T-helper 1 cell (primary cell): ENCODE measurements around the gene TRIM27.
"Not testable (repeated sequence)": the region's sequence is repeated elsewhere in the genome, so short reads cannot be mapped to it uniquely, and the experiment has no call there.

Experiments
- DNase-seq, 5 donors: peaks; one replicate each; pipeline ENCODE4 v3.0.0-alpha.2; 2012 to 2020

Gene TRIM27

DNA sequence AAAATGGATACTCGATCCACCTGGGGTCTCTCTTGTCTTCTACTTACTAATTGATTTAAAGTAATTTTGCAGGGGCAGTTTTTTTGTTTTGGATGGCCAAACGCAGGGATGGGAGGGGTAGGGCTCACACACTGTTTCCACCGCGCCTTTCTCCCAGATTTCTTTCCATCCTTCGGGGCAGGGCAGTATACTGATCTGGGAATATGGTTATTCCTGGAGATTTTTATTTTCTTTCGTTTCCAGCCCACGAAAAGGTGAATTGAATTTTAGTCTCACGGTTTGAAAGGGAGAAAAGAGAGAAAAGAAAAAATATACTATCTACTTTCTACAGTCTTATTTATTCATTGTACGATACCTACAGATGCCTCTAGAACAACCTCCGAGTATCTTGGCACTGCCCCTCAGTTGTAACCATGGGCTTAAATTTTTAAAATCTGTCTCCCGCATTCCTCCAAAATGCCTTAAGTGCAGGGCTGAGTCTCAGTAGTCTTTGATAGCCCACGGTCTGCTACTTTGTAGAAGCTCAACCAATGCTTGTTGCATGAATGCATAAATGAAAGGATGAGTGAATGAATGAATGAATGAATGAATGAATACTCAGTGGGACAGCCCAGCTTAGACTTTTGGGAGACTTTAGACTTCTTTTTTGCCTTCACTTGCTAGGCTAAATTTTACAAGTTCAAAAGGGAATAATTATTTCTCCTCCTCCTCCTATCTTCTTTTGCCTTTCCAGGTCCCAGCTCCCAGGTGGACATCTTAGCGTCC is 18.1 kb upstream of the TRIM27 start:
- DNase-seq, result no peak

DNA sequence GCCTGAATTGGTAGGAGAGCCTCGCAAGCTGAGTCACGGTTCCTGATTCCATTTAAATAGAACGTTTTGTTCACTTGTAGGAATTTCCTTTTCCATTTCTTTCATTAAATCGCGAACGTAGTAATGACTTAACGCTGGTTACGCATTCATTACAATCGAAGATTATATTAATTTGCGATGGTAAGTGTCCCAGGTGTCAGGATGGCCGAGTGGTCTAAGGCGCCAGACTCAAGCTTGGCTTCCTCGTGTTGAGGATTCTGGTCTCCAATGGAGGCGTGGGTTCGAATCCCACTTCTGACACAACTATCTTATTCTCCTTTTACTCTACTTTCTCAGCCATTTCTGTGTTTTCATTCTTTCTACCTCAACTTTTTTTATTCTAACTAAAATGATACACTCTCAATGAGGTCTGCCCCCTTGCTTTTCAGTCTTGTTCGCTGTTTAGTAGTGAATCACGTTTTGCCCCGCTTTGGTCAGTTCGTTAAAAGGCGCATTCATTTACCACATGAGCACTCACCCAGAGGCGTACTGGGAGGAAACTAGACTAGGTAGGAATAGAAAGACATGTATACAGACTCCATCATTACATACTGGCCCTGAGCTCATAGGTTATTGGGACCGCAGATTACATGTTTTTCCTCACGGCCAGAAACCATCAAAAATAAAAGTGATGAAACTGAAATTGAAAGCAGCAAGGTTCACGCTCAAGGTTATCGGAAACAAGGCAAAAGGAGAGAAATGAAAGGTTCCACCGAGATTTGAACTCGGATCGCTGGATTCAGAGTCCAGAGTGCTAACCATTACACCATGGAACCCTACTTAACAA is 17.3 kb upstream of the TRIM27 start:
- peak; percentile 32 to 88 (median 59) for DNase-seq

DNA sequence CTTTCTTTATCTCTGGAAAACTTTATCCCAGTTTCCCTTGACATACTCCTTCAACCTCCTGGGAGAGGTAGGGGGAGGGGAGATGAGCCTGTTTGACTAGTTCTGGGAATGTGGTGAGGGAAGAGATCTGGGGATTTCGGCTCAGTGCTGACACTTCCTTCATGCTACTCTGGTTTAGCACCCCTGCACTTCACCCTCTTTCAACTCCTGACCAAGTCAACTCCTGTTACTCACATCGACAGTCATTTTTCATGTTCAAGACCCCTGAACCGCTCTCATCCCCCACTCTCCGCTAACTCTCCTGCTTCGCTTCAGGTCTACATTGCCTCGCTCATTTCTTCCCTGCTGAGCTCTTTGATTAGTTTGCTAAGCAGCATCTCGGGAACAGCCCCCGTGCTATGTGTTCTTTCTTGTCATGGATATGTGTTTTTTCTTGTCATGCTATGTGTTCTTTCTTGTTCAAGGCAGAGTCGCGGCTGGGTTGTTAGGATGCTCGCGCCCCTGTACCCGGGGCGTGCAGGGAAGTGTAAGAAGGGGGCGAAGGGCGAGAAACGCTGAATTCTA is 16.6 kb upstream of the TRIM27 start:
- no peak for DNase-seq

DNA sequence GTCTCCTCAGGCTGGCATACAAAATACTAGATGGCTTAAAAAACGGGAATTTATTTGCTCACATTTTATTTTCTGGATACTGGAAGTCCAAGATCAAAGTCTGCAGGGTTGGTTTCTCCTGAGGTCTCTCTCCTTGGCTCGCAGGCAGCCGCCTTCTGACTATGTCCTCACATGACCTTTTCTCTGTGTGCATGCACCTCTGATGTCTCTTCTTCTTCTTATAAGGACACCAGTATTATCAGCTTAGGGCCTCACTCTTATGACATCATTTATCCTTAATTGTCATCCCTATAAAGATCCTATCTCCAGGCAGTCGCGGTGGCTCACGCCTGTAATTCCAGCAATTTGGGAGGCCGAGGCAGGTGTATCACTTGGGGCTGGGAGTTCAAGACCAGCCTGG is 9.3 kb upstream of the TRIM27 start:
- DNase-seq, result no peak

DNA sequence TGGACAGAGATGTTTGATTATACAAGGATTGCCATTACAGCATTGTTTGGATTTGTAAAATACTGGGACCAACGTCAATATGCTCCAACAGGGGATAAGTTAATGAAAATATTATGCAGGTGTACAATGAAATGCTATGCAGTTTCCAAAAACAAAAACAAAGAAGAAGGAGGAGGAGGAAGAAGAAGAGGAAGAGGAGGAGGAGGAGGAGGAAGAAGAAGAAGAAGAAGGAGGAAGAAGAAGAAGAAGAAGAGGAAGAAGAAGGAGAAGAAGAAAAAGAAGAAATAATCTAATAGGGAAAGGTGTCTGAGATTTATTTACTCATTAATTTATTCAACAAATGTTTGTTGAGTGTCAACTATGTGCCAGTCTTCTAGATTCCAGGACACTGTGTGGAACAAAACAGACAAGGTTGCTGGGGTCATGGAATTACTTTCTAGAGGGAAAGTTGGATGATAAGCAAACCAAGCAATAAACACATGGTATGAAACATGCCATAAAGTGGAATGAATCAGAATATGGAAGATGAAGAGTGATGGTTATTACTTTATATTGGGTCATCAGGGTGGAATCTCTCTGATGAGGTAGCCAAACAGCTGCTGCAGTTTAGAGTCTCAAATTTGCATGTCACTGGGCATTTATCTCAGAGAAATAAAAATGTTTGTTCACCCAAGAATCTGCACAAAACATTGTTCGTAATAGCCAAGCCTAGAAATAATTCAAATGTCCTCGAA is 6.3 kb upstream of the TRIM27 start:
- no peak for DNase-seq

DNA sequence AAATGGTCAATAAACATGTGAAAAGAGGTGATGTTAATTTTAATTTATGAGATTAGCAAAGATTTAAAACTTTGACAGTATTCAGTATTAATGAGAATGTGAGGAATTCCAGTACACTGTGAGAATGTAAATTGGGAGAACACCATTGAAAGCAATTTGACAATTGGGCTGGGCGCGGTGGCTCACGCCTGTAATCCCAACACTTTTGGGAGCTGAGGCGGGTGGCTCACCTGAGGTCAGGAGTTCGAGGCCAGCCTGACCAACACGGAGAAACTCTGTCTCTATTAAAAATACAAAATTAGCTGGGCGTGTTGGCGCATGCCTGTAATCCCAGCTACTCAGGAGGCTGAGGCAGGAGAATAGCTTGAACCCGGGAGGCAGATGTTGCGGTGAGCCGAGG is 5.6 kb upstream of the TRIM27 start:
- DNase-seq, result not testable (repeated sequence)

DNA sequence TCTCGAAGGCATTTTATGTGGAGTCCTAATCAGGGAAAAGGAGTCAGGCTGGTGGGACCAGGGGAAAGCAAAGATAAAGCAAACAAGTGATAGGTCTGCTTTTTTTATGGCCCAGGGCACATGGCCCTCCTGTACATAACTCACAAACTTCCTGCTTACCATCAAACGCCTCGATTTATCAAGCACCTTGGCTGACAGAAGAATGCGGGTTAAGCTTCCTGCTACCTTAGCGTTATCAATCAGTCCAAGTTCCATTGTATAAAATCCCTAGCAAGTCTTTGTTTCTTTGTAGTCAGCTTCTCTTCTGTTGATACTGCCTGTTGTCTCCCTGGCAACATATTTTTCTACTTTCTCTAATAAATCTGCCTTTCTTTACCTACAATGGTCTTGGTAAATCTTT is 4.1 kb upstream of the TRIM27 start:
- no peak for DNase-seq

DNA sequence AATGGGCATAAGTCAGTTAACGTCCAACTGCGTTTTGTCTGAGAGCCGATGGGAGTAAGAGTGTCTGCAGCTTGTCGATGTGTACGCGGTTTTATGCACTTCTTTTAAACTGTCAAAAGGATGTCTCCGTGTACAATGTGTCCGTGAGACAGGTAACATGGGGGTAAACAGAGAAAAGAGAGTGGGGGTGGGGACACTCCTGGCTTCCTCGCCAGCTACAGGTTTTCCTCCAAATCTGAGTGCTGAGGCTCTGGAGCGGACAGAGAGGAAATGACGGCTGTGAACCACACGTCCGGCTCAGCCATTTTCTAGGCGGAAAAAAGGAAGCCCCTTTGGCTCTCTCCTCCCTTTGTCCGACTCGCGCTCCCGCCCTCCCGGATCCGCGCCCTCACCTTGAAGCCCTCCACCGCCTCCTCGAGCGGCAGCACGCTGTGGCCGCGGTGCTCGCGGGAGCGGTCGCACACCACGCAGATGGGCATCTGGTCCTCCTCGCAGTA is 916 bp downstream of the TRIM27 start:
- DNase-seq, result peak in 2 of 5 donors; percentile 38 to 55

DNA sequence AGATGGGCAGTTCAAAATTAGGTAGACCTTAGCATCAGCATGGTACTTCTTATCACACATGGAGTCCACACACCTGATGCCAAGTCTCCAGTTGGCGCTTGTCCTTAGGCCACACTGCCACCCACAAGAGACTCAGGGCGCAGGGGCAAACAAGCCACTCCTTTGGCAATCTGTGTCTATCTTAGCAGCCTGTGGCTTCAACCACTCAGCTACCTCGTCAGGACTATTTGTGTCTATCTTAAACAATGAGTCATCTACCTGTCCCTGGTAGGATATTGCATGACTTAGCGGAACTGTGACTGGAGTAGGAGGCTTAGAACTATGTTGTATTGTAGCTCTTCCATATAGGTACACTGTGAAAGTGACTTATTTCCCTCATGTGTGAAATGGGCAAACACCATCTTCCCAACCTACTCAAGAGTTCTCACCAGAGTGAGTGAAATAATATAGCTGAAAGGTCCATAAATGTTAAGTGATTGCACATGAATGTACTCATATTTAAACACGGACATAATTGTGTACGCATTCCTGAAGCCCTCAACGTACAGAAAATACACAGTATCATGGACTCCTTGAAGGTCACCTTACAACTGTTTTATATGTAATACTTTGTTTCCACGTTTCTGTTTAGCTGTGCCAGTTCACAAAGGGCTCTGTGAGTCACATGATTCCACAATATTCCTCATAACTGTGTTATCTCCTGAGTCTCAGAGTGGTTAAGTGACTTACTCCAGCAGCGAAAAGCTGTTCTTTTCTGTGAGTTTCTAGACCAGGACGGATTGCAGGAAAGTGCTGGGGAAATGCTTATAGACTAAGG is 1.6 kb downstream of the TRIM27 start:
- peak in 1 of 5 donors; percentile 57 for DNase-seq

DNA sequence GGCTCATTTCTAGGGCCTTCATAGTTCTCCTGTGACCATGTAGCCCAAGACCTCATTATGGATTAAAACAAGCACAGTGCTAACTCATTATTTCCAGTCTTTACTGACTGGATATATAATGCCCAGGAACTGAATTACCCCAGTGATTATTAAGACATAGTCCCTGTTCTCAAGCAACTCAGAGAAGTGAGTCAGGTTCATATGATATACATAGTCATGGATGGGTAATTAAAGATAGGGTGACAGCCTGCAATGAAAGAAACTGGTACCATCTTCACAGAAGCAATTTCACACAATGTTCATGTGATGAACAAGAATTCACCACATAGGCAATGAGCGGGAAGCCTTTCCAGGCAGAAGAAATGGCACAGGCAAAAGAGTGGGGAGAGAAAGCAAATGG is 3.5 kb downstream of the TRIM27 start:
- DNase-seq, result no peak

DNA sequence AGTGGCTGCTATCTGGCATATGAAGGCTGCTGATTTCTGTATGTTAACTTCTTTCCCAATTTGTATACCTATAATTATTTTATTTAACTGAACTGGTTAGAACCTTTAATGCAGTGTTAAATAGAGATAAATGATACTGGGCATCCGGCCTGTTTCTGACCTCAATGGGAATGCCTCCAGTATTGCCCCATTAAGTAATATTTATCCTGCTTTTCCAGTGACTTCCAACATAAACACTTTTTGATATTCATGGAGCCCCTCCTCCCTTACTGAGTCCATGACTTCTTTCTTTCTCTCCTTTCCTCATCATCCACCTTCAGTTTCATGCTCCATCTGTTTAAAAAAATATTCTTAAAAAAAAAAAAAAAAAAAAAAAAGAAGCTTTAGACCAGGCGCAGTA is 8.8 kb downstream of the TRIM27 start:
- DNase-seq, result no peak

DNA sequence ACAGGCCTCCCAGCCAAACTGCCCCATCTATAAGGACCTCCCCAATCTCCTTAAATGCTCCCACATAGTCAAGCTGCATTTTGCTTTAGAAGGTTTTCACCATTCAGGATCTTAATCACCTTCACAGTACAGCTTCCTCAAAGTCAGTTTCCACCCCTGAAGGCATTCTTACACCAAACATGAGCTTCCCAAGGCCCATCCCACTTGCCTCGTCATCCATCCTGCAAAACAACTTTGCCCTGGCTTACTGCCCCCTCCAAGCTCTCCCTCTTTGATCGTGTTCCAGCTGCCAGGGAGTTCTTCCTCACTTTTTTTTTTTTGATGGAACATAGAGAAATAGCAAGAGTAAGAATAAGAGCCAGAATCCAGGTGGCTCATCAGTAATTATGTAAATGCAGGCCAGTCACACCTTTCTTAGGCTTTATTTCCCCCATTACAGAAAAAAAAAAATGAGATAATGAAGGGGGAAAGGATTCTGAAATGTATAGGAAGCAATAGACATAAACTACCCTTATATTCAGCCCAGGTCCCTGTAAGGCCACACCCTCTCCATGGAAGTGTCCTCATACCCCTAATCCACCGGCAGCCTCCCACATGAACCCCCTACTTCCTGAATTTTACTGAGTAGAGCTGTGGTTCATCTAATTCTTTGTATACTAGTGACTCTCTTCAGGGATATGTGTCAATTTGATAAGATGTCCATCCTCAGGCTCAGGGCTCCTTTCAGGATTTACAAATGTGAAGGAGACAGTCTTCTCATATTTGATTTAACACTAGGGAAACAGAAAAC is 12.7 kb downstream of the TRIM27 start:
- no peak for DNase-seq

DNA sequence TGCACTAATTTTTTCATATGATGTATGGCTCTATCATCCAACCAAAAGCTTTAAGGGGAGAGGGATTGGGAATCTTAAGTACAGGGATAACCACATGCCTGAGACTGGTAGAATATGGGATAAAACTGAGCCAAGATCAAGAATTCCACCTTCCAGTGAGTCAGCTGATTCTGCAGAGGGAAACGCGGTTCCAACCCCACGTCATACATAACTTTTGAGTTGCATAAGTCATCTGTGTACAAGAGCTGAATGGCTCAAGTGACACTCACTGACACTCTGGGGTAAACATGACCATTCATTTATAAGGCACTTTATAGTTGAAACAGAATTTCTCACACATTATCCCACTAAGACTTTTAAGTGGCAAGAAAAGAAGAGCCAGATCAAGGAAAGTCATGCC is 16.4 kb downstream of the TRIM27 start:
- DNase-seq, result no peak

DNA sequence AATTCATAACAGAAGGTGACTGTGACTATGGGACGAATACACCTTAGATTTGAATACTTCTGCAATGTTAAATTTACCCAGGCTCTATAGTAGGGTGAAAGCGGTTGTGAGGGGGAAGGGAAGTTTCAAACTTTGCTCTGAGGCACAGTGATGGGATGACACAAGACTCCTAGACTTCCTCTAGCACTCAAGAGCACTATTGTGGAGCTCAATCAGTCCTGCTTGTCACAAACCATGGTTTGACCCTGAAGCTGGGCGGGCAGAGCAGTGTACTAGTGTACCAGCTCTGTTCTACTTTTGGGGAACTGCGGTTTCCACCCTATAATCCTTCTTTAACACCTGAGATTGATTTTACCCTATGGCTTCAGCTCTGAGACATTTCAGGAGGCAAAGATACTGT is 17.1 kb downstream of the TRIM27 start:
- no peak for DNase-seq

DNA sequence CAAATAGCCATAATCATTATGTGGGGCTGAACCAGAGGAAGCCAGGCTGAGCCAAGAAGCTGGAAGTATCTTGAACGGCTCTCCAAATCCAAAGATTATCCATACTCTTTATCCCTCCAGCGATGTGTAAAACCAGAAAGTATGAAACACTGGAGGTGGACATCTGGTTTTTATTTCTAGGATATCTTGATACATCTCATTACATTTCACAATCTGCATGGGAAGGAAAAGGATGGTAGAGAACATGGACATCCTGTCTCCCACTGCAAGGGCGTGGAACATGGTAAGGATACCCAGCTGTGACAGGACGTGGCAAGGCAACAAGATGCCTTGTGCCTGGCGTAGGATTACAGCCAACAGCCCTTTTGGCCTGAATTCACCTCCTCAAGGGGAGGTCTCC is 20.1 kb downstream of the TRIM27 start:
- no peak for DNase-seq

DNA sequence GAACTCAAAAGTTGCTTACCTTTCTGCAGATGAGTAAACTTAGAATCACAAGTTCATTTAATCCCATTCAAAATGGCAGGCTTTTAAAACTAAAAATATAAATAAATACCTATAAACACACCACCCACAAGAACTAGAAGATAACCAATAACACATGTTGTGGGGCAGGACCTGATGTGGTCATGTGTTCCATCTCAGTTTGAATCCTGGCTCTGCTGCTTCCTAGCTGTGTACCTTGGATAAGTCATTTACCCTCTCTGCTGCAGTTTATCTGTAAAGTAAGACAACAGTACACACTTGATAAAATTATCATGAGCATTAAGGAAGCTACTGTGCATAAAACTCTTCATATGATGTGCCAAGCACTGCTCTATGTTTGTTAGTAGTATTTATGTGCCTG is 22.0 kb downstream of the TRIM27 start:
- DNase-seq, result no peak

DNA sequence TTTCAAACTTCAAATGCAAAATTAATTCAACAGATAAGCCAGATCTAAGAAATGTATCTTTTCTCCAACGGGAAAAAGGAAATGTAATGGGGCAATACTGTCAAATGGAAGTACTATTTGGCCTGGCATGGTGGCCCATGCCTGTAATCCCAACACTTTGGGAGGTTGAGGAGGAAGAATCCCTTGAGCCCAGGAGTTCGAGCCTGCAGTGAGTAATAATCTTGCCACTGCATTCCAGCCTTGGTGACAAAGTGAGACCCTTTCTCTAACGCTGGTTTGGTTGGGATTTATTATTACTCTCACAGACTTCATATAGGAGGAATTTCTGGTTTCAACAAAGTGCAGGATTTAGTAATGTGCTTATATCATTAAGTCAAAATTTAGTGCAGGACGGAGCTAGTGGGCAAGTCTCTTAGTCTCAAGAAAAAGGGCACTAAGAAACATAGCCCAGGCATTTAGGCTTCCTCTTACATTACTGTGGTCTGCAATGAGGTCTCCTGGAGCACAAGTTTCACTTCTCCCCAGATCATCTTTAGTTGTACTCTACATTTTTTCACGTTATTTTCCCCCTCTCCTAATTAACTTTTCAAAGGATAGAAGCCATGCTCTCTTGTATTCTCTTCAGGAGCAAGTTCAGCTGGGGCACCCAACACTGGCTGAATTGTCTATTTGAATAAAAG is 23.1 kb downstream of the TRIM27 start:
- DNase-seq, result no peak

DNA sequence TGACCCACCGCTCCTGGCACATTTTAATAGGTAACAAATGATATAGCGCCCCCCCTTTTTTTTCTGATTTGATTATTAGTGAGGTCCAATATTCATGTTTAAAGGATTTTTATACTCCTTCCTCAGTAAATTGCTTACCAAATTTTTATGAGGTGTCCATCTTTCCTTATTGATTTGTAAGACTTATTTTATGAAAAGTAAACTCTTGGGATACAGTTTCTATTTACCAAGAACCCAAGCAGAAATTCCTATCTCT is 25.1 kb downstream of the TRIM27 start:
- no peak for DNase-seq

DNA sequence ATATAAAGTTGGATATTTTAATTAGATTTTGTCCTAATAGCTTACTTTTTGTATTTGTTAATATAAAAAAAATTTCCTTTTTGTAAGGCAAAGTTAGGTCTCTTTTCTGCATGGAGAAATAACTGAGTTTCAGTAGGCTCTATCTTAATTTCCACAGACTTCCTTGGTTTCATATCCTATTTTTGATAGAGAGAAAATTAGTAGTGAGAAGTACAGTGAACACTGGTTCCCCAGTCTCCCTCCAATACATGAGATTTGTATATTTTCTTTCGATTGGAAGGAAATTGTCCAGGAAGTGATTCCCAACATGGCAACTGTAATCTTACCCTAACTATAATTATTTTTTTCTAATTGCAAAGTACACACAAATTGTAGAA is 26.4 kb downstream of the TRIM27 start:
- DNase-seq, result no peak

DNA sequence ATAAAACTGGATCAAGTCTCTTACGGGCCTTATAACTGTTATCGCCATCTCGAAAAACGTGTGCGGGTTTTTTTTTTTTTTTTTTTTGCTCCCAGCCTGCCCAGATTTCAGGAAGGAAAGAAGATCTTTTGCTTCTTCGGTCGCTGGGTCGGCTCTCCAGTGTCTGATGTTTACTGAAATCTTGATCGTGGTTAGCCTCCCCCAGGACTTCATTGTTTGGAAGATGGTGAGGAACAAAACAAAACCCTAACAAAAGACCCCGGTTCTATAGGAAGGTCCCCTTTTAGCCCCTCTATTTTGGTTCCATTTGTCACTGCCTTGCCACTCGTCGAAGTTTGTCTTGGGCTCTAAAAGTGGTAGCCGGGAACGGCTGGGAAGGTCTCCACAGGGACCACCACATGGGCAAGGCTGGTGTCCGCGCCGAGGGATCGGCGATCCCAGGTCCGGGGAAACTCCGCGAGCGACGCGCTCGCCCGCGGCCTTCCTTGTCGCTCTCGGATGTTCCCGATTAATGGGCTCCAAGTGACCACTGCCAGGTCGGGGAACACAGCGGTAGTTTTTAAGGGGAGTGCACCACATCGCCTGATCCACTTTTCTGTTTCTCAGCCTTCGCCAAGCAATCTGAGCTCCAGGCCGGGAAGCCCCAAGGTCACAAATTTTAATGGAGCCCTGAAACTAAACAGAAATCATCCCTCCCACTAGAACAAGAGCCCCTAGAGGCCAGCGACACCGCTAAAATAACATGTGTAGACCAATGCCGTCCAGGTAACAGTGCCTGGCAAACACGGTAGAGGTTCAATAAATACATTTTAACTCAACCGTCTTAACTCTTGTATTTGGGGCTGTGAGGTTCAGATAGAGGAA is 27.0 kb downstream of the TRIM27 start:
- peak; percentile 17 to 56 (median 36) for DNase-seq
